PC-9 (cell line): Measurements from ENCODE around the gene LGALS7B. TPM values are rescaled to one million over a fixed set of nuclear protein-coding genes. Genes with fewer than 3 reads are reported as not detected.
"Not testable (repeated sequence)": the region's sequence is repeated elsewhere in the genome, so short reads cannot be mapped to it uniquely, and the experiment has no call there.

Source experiments
- BruUV-seq: library from RNA; stranded (reverse); fragments of 400-500 nt; replicated peaks from 2 replicates; lab custom pipeline; 2021; lab: Mats Ljungman, UMichigan
- CTCF ChIA-PET: fragments of 300-600 bp; sonication (Branson Sonifier 250); formaldehyde crosslinking; loops from one replicate; lab custom pipeline; 2022; ENCODE audit warnings: antibody characterized with exemption; lab: Charles Lee
- POLR2A ChIA-PET: fragments of 300-600 bp; sonication (Branson Sonifier 250); formaldehyde crosslinking; loops from one replicate; lab custom pipeline; 2022; ENCODE audit warnings: antibody characterized with exemption; ENCODE audit not compliant: unreplicated experiment; lab: Charles Lee
- DNase-seq, 2 experiments: peaks; one replicate each; pipeline versions ENCODE4 v3.0.0 to v3.0.0-alpha.2; 2015 to 2022; ENCODE audit warnings: mixed read lengths in 1 of 2
- H2AFZ ChIP-seq: fragments of 200-600 bp; sonication (generic); 2 replicates; pipeline ENCODE4 v1.8.1; 2017; ENCODE audit warnings: antibody characterized with exemption
- H3F3A ChIP-seq: fragments of 200-600 bp; sonication (generic); 2 replicates; pipeline ENCODE4 v1.8.1; 2017; ENCODE audit warnings: antibody characterized with exemption, mild to moderate bottlenecking, low read depth; ENCODE audit not compliant: insufficient read depth
- H3K27ac ChIP-seq: fragments of 200-600 bp; sonication (generic); 2 replicates; pipeline ENCODE4 v1.6.1; 2016; ENCODE audit warnings: mixed run types
- H3K27me3 ChIP-seq: fragments of 200-600 bp; sonication (generic); 2 replicates; pipeline ENCODE4 v1.6.1; 2016; ENCODE audit warnings: low read depth, mixed run types; ENCODE audit not compliant: insufficient read depth
- H3K36me3 ChIP-seq: fragments of 200-600 bp; sonication (generic); 2 replicates; pipeline ENCODE4 v1.6.1; 2016; ENCODE audit warnings: low read depth, mixed run types
- H3K4me1 ChIP-seq: fragments of 200-600 bp; sonication (generic); replicated peaks from 2 replicates; pipeline ENCODE4 v1.6.1; 2016; ENCODE audit warnings: mixed run types; ENCODE audit not compliant: insufficient read depth
- H3K4me2 ChIP-seq: fragments of 200-600 bp; sonication (generic); 2 replicates; pipeline ENCODE4 v1.6.1; 2017; ENCODE audit warnings: mixed run types
- H3K4me3 ChIP-seq: fragments of 200-600 bp; sonication (generic); 2 replicates; pipeline ENCODE4 v1.6.1; 2016; ENCODE audit warnings: mixed run types
- H3K79me2 ChIP-seq: fragments of 200-600 bp; sonication (generic); 2 replicates; pipeline ENCODE4 v1.6.1; 2017; ENCODE audit warnings: low read depth, mixed run types
- H3K9me2 ChIP-seq: fragments of 200-600 bp; sonication (generic); 2 replicates; pipeline ENCODE4 v1.8.1; 2017; ENCODE audit warnings: mild to moderate bottlenecking; ENCODE audit not compliant: insufficient read depth
- H3K9me3 ChIP-seq: fragments of 200-600 bp; sonication (generic); 2 replicates; pipeline ENCODE4 v1.8.1; 2016; ENCODE audit warnings: low read depth; ENCODE audit not compliant: insufficient read depth
- H4K20me1 ChIP-seq: fragments of 200-600 bp; sonication (generic); 2 replicates; pipeline ENCODE4 v1.8.1; 2017; ENCODE audit not compliant: insufficient read depth
- CTCF ChIP-seq: fragments of 200-600 bp; sonication (generic); conservative IDR thresholded peaks from 2 replicates; pipeline ENCODE4 v1.6.1; 2017; ENCODE audit warnings: mixed run types, antibody characterized with exemption, mild to moderate bottlenecking, moderate library complexity
- EZH2 ChIP-seq: fragments of 200-600 bp; sonication (generic); IDR thresholded peaks from 2 replicates; pipeline ENCODE4 v1.8.0; 2017; ENCODE audit warnings: antibody characterized with exemption, low read depth
- intact Hi-C: fragments of 100-400 bp; cut with micrococcal nuclease; formaldehyde crosslinking; loops from one replicate; pipeline ENCODE4 v1.10.0; 2022; ENCODE audit not compliant: unreplicated experiment
- total RNA-seq: library from RNA; stranded (reverse); gene quantifications from 2 replicates; pipeline ENCODE4 v1.2.3, GENCODE V29; 2021

The LGALS7B gene
- total RNA-seq, 1 experiment from 2014 or later = not detected

GRCh38 chr19:38784224-38784623 is 4.8 kb upstream of the LGALS7B start:
- peak in 1 of 2 experiments; percentile 33 for DNase-seq
- no peak overlapping the region for H3K4me2 ChIP-seq
- no peak overlapping the region for H3K27ac ChIP-seq
- TF ChIP-seq EZH2 = no peak
- no peak for TF ChIP-seq CTCF
- H4K20me1 ChIP-seq = no peaks in the 10 kb centered on the region
- H3K4me1 ChIP-seq = no peaks in the 10 kb centered on the region
- no peaks in the 10 kb centered on the region for H3F3A ChIP-seq
- no peak overlapping the region for H3K4me3 ChIP-seq
- no peaks in the 10 kb centered on the region for H3K27me3 ChIP-seq
- H3K9me2 ChIP-seq = no peaks in the 10 kb centered on the region
- no peak overlapping the region for H2AFZ ChIP-seq
- ChIA-PET CTCF (no interaction called here), POLR2A (no interaction called here)
- no TSS peak for BruUV-seq
- intact Hi-C loops = no loop called here
- H3K9me3 ChIP-seq = no peaks in the 10 kb centered on the region
- H3K36me3 ChIP-seq = no peaks in the 10 kb centered on the region
- H3K79me2 ChIP-seq = no peaks in the 10 kb centered on the region

DNA sequence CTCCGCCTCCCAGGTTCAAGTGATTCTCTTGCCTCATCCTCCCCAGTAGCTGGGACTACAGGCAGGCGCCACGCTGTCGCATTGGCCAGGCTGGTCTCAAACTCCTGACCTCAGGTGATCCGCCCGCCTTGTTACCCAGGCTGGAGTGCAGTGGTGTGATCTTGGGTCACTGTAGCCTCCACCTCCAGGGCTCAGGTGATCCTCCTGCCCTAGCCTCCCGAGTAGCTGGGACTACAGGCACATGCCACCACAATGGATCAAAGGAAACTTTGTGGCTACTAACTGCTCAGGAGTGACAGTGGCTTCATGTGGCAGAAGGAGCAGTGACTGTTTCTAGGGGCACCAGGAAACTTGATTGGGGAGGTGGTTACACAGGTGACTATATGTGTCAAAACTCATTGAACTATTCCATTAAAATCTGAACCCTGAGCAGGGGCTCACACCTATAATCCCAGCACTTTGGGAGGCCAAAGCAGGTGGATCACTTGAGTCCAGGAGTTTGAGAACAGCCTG is 3.8 kb upstream of the LGALS7B start:
- Histone ChIP-seq H3K79me2 (no peaks in the 10 kb centered on the region), H3K36me3 (no peaks in the 10 kb centered on the region), H3K27ac (no peak overlapping the region), H3F3A (no peaks in the 10 kb centered on the region), H3K27me3 (no peaks in the 10 kb centered on the region), H3K4me3 (no peak overlapping the region), H3K9me3 (no peaks in the 10 kb centered on the region), H3K9me2 (no peaks in the 10 kb centered on the region), H4K20me1 (no peaks in the 10 kb centered on the region), H2AFZ (no peak overlapping the region), H3K4me2 (no peak overlapping the region), H3K4me1 (no peaks in the 10 kb centered on the region)
- ChIA-PET POLR2A (no interaction called here), CTCF (no interaction called here)
- BruUV-seq = no TSS peak
- intact Hi-C loops = no loop called here
- no peak for DNase-seq
- TF ChIP-seq CTCF (no peak), EZH2 (no peak)

DNA sequence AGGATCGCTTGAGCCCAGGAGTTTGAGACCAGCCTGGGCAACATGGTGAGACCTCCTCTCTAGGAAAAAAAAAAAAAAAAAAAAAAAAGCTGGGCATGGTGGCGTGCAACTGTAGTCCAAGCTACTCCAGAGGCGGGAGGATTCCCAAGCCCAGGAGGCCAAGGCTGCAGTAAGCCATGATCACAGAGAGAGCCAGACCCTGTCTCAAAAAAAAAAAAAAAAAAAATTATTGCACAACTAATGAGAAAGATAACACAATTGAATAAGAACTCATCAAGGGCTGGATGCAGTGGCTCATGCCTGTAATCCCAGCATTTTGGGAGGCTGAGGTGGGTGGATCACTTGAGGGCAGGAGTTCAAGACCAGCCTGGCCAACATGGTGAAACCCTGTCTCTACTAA is 2.9 kb upstream of the LGALS7B start:
- H3K9me3 ChIP-seq, H4K20me1 ChIP-seq, intact Hi-C loops, H3K27ac ChIP-seq, CTCF ChIA-PET, H3K4me2 ChIP-seq, H3F3A ChIP-seq, DNase-seq, H3K36me3 ChIP-seq, H3K79me2 ChIP-seq, H2AFZ ChIP-seq, H3K4me3 ChIP-seq, H3K4me1 ChIP-seq, H3K9me2 ChIP-seq, H3K27me3 ChIP-seq, POLR2A ChIA-PET, BruUV-seq: not testable (repeated sequence)
